OCI-LY3 (cell line): ENCODE data around the gene TMEM119.

Experiments used
- CTCF ChIP-seq: fragments of 200-600, 300-600 bp; sonication (generic); IDR thresholded peaks from 2 replicates; pipeline ENCODE4 v1.5.1; 2014; ENCODE audit warnings: antibody characterized with exemption, low read length, low read depth
- EZH2phosphoT487 ChIP-seq: fragments of 200-600 bp; shearing (Covaris generic); IDR thresholded peaks from 2 replicates; pipeline ENCODE4 v1.6.1; 2018; ENCODE audit warnings: antibody characterized with exemption, mixed run types, low read depth

GRCh38 chr12:108561852-108562347 is 36.0 kb downstream of the TMEM119 start:
- TF ChIP-seq CTCF (no peak), EZH2phosphoT487 (no peak)
